OCI-M2 (cell line): Measurements from ENCODE around the gene ARIH2.
"Not testable (repeated sequence)": the region's sequence is repeated elsewhere in the genome, so short reads cannot be mapped to it uniquely, and the experiment has no call there.

ENCODE experiments used
- DNase-seq: peaks from one replicate; lab custom pipeline; 2025; ENCODE audit not compliant: unreplicated experiment; lab: John Stamatoyannopoulos, UW

Gene ARIH2

DNA sequence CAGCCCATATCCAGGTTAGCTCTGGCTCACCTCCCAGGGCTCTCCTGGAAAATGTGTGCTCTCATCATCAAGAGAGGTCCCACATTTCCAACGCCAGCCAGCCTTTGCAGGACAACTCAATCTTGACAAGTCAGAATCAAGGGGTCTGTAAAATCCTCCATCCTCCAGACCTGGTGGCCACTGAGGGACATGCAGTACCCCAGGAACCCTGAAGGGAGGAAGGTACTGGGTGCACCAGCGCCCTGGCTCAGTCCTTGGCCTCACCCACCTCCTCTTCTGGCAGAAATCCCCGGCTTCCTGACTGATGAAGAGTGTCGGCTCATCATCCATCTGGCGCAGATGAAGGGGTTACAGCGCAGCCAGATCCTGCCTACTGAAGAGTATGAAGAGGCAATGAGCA lies 82.5 kb downstream of the ARIH2 start:
- DNase-seq, result no peak

DNA sequence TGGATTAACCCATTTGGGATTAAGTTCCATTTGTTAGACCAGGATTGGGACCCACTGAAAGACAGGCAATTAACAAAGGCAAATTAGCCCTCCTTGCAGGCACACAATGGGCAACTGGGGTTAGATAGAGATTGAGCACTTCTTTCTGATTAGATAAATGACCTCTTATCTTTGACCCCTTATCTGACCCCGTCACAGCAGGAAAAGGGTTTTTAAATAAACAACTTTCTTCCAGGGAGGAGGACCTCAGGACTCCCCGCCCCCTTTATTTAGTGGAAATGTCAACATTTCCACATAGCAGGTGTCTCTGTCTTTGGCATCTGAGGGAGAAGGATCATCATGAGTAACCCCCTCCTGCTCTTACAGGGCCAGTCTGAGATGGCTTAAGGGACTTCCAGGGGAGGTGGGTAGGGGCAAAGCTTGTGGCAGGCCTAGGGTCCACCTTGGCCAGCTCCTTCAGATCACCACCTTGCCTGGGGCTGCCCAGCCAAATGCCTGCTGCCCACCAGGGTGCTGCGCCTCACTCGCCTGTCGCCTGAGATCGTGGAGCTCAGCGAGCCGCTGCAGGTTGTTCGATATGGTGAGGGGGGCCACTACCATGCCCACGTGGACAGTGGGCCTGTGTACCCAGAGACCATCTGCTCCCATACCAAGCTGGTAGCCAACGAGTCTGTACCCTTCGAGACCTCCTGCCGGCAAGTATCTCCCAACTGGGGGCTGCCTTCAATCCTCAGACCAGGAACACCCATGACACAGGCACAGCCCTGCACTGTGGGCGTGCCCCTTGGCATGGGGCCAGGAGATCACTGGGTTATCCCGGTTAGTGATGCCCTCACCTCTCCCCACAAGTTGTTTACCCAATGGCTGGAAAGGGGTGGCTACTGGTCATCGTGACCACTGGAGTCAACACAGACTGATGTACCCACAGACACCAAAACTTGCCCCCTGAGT lies 86.0 kb downstream of the ARIH2 start:
- no peak for DNase-seq

DNA sequence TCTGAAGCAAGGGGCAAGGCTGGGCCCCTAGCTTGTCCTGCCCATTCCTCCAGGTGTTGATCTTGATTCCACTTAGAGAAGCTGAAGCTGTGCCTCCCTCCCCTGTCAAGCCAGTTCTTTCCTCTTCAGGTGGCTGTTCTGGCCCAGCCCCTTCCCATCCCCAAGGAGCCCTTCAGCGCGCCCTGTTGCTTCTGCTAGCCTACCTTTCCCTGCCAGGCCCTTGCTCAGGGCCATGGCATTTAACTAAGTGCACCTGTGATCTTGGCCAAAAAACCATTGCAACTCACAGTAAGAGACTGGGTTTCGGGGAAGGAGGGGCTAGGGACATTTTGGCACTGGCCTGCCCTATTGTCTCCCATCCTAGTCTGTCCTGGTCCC lies 86.7 kb downstream of the ARIH2 start:
- no peak for DNase-seq

DNA sequence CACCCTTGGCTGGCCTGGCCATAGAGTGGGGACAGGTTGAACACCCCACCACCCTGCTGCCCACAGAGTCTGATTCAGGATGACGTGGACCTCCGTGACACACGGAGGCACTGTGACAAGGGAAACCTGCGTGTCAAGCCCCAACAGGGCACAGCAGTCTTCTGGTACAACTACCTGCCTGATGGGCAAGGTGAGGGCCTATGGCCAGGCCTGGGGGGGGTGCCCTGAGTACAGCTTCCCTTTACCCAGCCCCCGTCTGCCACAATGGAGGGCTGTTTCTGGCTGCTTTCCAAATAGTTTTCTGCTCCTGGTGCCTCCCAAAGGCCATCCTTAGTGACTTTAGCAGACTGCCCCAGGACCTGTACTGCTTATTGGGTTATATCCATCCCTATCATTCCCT lies 87.4 kb downstream of the ARIH2 start:
- no peak for DNase-seq

DNA sequence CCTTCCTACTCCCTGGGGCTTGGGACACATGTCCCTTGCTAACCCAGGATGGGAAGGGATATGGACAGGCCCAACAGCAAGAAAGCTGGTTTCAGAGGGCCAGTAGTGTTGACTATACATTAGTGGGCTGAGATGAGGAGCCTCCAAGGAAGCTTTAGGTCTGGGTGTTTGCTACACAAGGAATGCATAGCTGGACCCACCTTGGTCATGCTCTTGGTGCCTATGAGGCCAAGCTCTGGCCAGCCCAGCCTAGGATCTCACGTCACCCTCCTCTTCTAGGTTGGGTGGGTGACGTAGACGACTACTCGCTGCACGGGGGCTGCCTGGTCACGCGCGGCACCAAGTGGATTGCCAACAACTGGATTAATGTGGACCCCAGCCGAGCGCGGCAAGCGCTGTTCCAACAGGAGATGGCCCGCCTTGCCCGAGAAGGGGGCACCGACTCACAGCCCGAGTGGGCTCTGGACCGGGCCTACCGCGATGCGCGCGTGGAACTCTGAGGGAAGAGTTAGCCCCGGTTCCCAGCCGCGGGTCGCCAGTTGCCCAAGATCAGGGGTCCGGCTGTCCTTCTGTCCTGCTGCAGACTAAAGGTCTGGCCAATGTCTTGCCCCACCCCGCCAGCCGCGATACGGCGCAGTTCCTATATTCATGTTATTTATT lies 87.9 kb downstream of the ARIH2 start:
- DNase-seq, result no peak

DNA sequence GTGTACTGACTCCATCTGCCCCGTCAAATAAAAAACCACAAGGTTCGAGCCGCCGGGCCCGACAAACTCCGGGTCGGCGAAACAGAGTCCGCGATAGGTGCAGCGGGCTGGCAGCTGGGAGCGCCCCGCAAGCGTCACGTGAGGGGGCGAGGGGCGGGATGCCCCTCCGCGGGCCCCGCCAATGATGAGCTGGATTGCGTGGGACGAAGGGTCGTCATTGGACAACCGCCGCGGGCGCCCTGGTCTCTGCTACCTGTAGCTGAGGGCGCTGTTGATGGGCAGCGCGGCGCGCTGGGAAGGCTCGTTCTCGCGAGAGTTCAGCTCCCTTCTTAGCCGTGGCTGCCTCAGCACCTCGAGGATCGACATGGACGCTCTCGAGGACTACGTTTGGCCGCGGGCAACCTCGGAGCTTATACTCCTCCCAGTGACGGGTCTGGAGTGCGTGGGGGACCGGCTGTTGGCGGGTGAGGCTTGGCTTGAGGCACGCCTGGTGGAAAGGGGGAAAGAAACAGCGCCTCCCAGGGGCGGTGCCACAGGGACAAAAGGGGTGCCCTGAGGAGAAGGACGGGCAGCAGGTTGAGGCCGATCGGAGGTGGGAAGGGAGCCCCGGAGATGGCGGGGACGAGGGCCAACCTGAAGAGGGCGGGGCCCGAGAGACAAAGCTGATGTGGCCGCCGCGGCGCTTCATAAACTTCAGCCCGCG lies 88.6 kb downstream of the ARIH2 start, which contains the start of gene WDR6:
TSS of gene WDR6 (plus strand) at position 324 of the 703 bp plus-strand sequence. CDS start at position 365, 41 bp downstream.
- peak; percentile 91 for DNase-seq

DNA sequence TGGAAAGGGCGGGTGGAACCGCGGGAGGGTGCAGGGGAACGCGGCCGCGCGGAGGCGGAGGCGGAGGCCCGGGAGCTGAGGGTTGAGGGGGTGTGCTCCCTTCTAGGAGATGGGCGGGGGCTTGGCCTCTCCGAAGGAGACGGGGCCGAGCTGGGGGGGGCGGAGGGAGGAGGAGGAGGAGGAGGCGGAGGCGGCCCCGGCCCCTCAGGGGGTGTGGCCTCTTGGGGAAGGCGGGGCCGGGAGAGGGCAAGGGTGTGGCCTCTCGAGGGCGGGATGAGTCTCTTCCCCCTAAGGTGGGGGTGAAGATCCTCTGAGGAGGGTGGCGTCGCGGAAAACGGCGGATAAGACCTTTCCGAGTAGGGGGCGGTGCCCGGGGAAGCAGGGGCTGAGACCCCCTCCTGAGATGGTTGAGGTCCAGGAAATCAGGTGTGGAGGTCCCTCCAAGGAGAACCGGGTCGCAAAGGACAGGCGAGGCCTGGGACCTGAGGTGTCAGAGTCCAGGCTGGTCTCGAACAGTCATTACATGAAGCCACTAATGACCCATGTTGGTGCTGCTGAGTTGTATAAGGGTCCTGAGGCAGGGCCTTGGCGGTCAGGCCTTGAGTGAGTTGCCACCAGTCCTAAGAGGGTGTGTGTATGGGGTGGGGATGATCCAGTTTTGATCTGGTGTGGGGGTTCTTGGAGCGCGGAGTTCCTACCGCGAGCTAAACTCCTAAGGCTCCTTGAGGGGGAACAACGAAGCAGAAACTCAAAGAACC lies 89.3 kb downstream of the ARIH2 start:
- DNase-seq, result peak; percentile 34

DNA sequence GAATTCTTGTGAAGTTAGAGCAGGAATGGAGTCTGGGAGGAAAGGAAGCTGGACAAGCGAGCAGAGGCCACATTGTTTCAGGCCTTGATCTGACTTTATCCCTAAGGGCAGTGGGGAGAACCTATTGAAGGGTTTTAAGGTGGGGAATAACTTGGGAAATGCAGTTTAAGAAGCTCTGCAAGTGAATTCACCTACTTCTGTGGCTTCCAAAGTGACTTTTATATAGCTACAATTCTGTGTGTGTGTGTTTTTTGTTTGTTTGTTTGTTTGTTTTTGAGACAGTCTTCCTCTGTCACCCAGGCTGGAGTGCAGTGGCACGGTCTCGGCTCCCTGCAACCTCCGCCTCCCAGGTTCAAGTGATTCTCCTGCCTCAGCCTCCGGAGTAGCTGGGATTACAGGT lies 90.0 kb downstream of the ARIH2 start:
- DNase-seq, result not testable (repeated sequence)

DNA sequence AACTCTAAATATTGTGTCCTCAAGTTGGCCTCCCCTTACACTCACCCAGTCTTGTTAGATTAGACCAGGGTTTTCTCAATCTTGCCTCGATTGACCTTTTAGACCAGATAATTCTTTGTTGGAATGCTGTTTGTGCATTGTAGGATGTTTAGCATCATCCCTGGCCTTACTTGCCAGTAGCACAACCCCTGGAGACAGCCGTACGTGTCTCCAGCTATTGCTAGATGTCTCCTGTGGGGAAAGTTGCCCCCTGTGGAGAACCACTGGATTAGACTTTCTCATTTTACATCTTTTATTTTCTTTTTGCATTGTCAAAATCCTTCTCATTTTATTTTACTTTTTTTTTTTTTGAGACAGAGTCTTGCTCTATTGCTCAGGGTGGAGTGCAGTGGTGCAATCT lies 90.8 kb downstream of the ARIH2 start:
- DNase-seq, result no peak

DNA sequence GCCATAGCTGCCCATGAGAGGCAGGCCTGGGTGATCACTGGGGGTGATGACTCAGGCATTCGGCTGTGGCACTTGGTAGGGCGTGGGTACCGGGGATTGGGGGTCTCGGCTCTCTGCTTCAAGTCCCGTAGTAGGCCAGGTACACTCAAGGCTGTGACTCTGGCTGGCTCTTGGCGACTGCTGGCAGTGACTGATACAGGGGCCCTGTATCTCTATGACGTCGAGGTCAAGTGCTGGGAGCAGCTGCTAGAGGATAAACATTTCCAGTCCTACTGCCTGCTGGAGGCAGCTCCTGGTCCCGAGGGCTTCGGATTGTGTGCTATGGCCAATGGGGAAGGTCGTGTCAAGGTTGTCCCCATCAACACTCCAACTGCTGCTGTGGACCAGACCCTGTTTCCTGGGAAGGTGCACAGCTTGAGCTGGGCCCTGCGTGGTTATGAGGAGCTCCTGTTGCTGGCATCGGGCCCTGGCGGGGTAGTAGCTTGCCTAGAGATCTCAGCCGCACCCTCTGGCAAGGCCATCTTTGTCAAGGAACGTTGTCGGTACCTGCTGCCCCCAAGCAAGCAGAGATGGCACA lies 93.9 kb downstream of the ARIH2 start:
- DNase-seq, result no peak

DNA sequence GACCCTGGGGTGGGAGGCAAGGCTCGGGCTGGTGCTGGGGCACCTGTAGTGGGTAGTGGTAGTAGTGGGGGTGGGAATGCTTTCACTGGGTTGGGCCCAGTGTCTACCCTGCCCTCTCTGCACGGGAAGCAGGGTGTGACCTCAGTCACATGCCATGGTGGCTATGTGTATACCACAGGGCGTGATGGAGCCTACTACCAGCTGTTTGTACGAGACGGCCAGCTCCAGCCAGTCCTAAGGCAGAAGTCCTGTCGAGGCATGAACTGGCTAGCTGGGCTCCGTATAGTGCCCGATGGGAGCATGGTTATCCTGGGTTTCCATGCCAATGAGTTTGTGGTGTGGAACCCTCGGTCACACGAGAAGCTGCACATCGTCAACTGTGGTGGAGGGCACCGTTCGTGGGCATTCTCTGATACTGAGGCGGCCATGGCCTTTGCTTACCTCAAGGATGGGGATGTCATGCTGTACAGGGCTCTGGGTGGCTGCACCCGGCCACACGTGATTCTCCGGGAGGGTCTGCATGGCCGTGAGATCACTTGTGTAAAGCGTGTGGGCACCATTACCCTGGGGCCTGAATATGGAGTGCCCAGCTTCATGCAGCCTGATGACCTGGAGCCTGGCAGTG lies 94.6 kb downstream of the ARIH2 start:
- no peak for DNase-seq

DNA sequence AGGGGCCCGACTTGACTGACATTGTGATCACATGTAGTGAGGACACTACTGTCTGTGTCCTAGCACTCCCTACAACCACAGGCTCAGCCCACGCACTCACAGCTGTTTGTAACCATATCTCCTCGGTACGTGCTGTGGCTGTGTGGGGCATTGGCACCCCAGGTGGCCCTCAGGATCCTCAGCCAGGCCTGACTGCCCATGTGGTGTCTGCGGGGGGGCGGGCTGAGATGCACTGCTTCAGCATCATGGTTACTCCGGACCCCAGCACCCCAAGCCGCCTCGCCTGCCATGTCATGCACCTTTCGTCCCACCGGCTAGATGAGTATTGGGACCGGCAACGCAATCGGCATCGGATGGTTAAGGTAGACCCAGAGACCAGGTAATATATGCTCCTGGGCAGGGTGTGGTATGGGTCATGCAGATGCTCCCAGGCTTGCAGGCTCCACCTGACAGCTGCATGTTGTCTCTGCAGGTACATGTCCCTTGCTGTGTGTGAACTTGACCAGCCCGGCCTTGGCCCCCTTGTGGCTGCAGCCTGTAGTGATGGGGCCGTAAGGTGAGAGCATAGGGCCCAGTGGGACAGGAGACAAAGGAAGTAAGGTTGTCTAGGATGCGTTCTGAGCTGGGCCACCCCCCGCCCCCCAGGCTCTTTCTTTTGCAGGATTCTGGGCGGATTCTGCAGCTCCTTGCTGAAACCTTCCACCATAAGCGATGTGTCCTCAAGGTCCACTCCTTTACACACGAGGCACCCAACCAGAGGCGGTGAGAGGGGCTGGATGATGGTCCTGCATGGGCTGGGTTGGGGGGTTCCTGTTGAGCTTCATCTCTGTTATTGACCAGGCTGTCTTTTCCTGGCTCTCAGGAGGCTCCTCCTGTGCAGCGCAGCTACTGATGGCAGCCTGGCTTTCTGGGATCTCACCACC lies 95.4 kb downstream of the ARIH2 start:
- no peak for DNase-seq

DNA sequence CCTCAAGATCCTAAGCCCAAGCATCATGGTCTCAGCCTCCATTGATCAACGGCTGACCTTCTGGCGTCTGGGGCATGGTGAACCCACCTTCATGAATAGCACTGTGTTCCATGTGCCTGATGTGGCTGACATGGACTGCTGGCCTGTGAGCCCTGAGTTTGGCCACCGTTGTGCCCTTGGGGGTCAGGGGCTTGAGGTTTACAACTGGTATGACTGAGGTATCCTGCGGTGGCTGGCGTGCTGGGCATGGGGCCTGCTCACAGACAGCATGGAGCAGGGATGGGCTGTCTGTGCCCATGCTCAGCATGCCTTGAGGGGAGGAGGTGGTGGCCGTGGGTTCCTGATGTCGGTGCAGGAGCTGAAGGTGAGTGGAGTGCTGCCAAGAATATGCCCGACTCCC lies 96.4 kb downstream of the ARIH2 start:
- DNase-seq, result no peak

DNA sequence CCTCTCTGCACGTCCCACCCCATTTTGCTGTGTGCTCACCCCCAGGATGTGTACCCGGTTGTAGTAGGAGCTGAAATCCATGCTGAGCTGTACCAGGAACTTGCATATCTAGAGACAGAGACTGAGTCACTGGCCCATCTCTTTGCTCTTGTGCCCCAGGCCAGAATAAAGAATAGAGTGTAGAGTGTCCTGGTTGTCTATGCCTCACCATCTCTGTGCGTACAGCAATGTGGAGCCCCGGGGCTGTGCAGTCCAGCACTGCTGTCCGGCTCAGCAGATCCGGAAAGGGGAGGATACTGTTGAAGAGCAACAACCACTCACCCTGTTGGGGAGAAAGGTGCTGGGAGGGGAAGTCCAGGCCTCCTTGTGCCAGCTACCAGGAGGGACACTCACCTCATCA lies 97.1 kb downstream of the ARIH2 start:
- no peak for DNase-seq

DNA sequence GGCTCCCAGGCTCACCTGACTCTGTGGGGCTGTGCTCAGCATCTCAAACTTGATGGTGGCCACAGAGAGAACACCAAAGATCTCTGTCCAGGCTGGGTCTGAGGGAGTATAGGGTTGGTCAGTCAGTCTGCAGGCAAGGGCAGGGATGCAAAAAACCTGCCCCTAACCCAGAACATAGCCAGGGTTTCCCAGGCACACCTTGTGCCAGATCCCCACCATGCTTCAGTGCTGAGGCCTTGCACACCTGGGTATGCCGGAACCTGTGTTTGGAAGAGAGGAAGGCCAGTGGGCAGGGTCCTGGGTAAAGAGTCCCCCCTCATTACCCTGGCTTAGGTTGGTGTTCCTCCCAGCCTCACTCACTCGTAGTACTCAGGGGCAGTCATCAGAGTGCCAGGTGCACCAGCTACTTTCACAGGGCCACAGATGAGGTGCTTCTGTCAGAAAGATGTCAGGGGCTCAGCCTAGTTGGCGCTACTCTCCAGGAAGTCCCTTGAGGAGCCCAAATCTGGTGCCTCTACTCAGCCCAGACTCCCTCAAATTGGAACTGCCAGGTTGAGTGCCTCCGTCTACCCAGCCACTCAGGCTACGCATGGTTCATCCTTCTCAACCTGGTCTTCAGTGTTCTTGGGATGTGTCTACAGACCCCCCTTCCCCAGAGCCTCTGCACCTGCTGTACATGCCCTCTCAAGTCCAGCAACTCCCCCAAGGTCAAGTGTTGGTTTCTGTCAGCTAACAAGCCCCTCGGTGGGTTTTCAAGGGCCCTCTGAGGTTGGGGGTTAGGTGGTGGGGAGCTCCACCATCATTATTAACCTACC lies 98.0 kb downstream of the ARIH2 start:
- no peak for DNase-seq

DNA sequence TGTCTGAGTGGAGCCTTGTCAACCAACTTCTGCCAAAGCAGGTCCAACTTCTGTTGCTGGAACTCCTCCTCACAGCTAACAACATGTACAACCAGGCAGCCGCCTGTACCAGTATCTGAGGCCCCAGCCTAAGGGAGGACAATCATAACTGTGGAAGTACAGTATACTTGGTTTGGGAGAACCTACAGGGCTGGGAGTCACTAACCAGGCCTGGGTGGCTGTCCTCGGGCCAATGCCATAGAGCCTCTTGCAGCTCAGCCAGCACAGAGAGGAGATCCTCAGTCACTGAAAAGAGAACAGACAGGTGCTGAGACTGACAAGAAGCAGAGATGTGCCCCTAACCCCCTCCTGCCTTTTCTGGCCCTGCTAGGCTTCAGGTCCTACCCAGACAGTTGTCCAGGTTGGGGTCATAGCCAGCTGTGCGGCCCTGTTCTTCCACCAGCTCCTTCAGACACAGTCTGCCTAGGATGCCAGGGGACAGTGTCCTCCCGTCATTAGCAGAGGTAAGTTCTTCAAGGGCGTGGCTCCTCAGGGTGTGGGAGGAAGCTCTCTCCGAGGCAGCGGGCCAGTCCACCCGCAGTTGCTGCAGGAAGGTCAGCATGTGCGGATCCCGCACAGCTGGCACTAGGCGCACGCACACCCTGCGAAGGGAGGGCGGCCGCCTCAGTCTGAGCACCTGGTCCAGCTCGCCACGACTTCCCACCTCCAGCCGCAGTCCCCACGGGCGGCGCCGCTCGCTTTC lies 98.8 kb downstream of the ARIH2 start:
- DNase-seq, result no peak

DNA sequence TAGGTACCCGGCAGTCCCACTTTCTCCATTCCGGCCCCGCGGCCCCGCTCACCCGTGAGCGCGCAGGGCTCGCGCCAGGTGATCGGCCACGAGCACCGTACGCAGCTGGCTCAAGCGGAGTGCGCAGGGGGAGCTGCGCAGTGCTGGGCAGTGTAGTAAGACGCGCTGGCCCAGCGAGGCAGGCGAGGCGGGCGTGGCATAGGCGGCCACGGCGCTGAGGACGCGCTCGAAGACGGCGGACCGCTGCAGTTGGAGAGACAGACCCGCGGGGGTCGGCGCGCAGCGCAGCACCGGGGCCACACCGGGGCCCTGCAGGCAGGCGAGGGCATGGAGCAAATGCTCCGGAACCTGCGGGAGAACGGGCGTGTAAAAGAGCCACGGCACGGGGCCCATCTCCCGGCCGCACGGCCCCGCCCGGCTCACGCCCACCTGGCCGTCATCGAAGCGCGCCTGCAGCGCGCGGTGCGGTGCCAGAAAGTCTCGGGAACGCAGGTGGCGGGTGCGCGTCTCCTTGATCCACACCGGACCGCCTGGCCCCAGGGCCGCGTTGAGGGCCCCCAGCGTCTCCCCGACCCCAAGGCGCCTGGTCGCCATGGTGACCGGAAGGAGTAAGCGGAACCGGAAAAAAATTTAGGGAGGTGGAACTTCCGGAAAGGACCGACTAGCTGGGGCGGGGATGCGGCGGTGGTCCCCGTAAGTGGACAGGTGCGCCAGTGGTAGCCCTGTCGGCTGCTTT lies 99.5 kb downstream of the ARIH2 start, which contains the start of gene DALRD3:
TSS of gene DALRD3 (minus strand) at position 610 of the 736 bp plus-strand sequence. CDS start at position 594, 16 bp downstream.
- no peak for DNase-seq
